ENCODE data around the gene USP7. TPM values are rescaled to one million over a fixed set of nuclear protein-coding genes. Genes with fewer than 3 reads are reported as not detected.

USP7 gene
- total and polyA plus RNA-seq, 8 donors: 70.4 to 159 (median 119) TPM

- ATAC-seq (no peak), DNase-seq (no peak)
- Histone ChIP-seq H3K36me3 (no peaks in the 10 kb centered on the region), H3K4me1 (peaks cover 52 to 80% of the 10 kb centered on the region in 2 donors), H3K27me3 (no peaks in the 10 kb centered on the region), H3K9me3 (no peaks in the 10 kb centered on the region), H3K27ac (peak overlapping the region in 1 of 2 donors; percentile 68), H3K4me3 (no peak overlapping the region)
- TF ChIP-seq, protein P1, sequence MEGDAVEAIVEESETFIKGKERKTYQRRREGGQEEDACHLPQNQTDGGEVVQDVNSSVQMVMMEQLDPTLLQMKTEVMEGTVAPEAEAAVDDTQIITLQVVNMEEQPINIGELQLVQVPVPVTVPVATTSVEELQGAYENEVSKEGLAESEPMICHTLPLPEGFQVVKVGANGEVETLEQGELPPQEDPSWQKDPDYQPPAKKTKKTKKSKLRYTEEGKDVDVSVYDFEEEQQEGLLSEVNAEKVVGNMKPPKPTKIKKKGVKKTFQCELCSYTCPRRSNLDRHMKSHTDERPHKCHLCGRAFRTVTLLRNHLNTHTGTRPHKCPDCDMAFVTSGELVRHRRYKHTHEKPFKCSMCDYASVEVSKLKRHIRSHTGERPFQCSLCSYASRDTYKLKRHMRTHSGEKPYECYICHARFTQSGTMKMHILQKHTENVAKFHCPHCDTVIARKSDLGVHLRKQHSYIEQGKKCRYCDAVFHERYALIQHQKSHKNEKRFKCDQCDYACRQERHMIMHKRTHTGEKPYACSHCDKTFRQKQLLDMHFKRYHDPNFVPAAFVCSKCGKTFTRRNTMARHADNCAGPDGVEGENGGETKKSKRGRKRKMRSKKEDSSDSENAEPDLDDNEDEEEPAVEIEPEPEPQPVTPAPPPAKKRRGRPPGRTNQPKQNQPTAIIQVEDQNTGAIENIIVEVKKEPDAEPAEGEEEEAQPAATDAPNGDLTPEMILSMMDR (IDR thresholded peaks at IDR 0.05): no peak
- intact Hi-C loops (cut with DNase I): no loop called here
Observed at GRCh38 chr16:8957509-8958157, 6.1 kb downstream of the USP7 start.

- TF ChIP-seq, protein P1 (IDR thresholded peaks at IDR 0.05): no peak
- no peak for DNase-seq
- no peak for ATAC-seq
- peak overlapping the region in 1 of 2 donors; percentile 54 for H3K27ac ChIP-seq
- H3K27me3 ChIP-seq: no peaks in the 10 kb centered on the region
- H3K4me1 ChIP-seq: peaks cover 57 to 80% of the 10 kb centered on the region in 2 donors
- H3K36me3 ChIP-seq: no peaks in the 10 kb centered on the region
- H3K9me3 ChIP-seq: no peaks in the 10 kb centered on the region
- intact Hi-C loops (cut with DNase I): no loop called here
- H3K4me3 ChIP-seq: no peak overlapping the region
Observed at GRCh38 chr16:8957063-8957397, 6.7 kb downstream of the USP7 start.

- H3K27ac ChIP-seq: peak overlapping the region in 1 of 2 donors; percentile 54
- H3K4me1 ChIP-seq: peaks cover 53 to 80% of the 10 kb centered on the region in 2 donors
- no peak overlapping the region for H3K4me3 ChIP-seq
- intact Hi-C loops (cut with DNase I): no loop called here
- ATAC-seq (no peak), DNase-seq (no peak)
- no peaks in the 10 kb centered on the region for H3K27me3 ChIP-seq
- no peaks in the 10 kb centered on the region for H3K9me3 ChIP-seq
- H3K36me3 ChIP-seq: no peaks in the 10 kb centered on the region
- TF ChIP-seq, protein P1 (IDR thresholded peaks at IDR 0.05): no peak
Observed at GRCh38 chr16:8956265-8957062, 7.2 kb downstream of the USP7 start.

- DNase-seq (no peak), ATAC-seq (peak; percentile 6)
- Histone ChIP-seq H3K4me3 (no peak overlapping the region), H3K4me1 (peaks cover 52 to 80% of the 10 kb centered on the region in 2 donors), H3K36me3 (no peaks in the 10 kb centered on the region), H3K9me3 (no peaks in the 10 kb centered on the region), H3K27me3 (no peaks in the 10 kb centered on the region), H3K27ac (no peak overlapping the region)
- intact Hi-C loops (cut with DNase I): no loop called here
- TF ChIP-seq, protein P1 (IDR thresholded peaks at IDR 0.05): no peak
Observed at GRCh38 chr16:8955828-8956227, 7.9 kb downstream of the USP7 start.

DNA sequence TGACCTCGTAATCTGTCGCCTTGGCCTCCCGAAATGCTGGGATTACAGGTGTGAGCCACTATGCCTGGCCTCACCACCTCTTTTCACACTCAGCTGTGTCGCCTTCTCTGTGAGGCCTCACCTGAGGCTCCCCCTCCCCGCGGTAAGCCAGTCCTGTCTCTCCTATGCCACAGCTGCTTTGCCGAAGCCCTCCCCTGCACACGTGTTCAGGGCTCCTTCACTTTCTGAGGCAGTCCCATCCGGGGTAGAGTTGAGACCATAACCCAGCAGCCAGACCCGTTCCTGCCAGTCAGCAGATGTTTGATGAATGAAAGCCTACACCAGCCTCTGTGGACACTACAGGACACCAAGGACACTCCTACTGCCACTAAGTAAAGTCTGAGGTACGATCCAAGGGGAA, 10.6 kb downstream of the USP7 start:
- no peak overlapping the region for H3K27ac ChIP-seq
- intact Hi-C loops (cut with DNase I): no loop called here
- H3K9me3 ChIP-seq: no peaks in the 10 kb centered on the region
- ATAC-seq (no peak), DNase-seq (no peak)
- no peaks in the 10 kb centered on the region for H3K36me3 ChIP-seq
- H3K4me3 ChIP-seq: no peak overlapping the region
- no peaks in the 10 kb centered on the region for H3K27me3 ChIP-seq
- H3K4me1 ChIP-seq: peaks cover 27 to 80% of the 10 kb centered on the region in 2 donors
- TF ChIP-seq, protein P1 (IDR thresholded peaks at IDR 0.05): no peak
